HepG2 (cell line): ENCODE data around the gene NPEPL1. TPM values are rescaled to one million over a fixed set of nuclear protein-coding genes. Genes with fewer than 3 reads are reported as not detected.

ENCODE experiments used
- ATAC-seq: fragments of 200-7000 bp; cut with Tn5 transposase; 3 replicates; pipeline ENCODE4 v1.9.1; 2020; ENCODE audit warnings: mild to moderate bottlenecking, moderate library complexity
- BruUV-seq: library from RNA; stranded (reverse); fragments of 400-500 nt; replicated peaks from 2 replicates; lab custom pipeline; 2021; lab: Mats Ljungman, UMichigan
- CTCF ChIA-PET: fragments of 300-600 bp; formaldehyde crosslinking; extraction: SDS; loops from one replicate; lab custom pipeline; 2021; ENCODE audit warnings: low total read pairs, inconsistent platforms, low intra/inter-chr PET ratio; lab: Yijun Ruan, JAX
- POLR2A ChIA-PET: fragments of 350-600 bp; sonication (Branson Sonifier 250); formaldehyde crosslinking; loops from one replicate; lab custom pipeline; 2020; ENCODE audit warnings: antibody characterized with exemption, inconsistent platforms; lab: Yijun Ruan, JAX
- DNase-seq: peaks from one replicate; pipeline ENCODE4 v3.0.0-alpha.2; 2015; ENCODE audit warnings: low spot score
- FAIRE-seq: peaks from 3 replicates; lab custom pipeline; 2011; peaks lifted over from hg19 to GRCh38; lab: Jason Lieb, UNC
- H2AFZ ChIP-seq: one replicate; pipeline ENCODE4 v1.6.1; 2011; ENCODE audit warnings: low read length, inconsistent platforms
- H3K27ac ChIP-seq: fragments of 300-600 bp; 3 replicates; pipeline ENCODE4 v1.8.0; 2011; ENCODE audit warnings: mixed run types, mild to moderate bottlenecking, mixed read lengths, low read length, inconsistent platforms; ENCODE audit not compliant: insufficient read depth; ENCODE audit errors: extremely low read length
- H3K27me3 ChIP-seq, 2 experiments: fragments of 200-600 bp in 1 of 2; 2 replicates in 1 of 2; 3 replicates in 1 of 2; pipeline versions ENCODE4 v1.6.0 to v1.8.0; 2011; ENCODE audit warnings: low read length in 2 of 2, mild to moderate bottlenecking in 2 of 2, moderate library complexity in 2 of 2, inconsistent platforms in 1 of 2; ENCODE audit not compliant: insufficient read depth in 2 of 2, control insufficient read depth in 1 of 2
- H3K36me3 ChIP-seq, 2 experiments: fragments of 200-600 bp in 1 of 2; replicated peaks in 1 of 2; 2 replicates in 1 of 2; 3 replicates in 1 of 2; pipeline versions ENCODE4 v1.5.1 to v1.8.0; 2011; ENCODE audit warnings: low read length in 2 of 2, inconsistent platforms in 1 of 2; ENCODE audit not compliant: insufficient read depth in 2 of 2, control insufficient read depth in 1 of 2
- H3K4me1 ChIP-seq: 2 replicates; pipeline ENCODE4 v1.5.1; 2012; ENCODE audit warnings: low read length, inconsistent platforms; ENCODE audit not compliant: insufficient read depth
- H3K4me2 ChIP-seq: 2 replicates; pipeline ENCODE4 v1.6.0; 2011; ENCODE audit warnings: low read depth, low read length, inconsistent platforms
- H3K4me3 ChIP-seq, 3 experiments: fragments of 200-600 bp in 1 of 3; sonication (generic), shearing (Covaris generic) in 1 of 3; replicated peaks in 1 of 3; 2 replicates each; pipeline ENCODE4 v1.5.1; 2011 to 2016; ENCODE audit warnings: low read length in 3 of 3, inconsistent platforms in 2 of 3, low read depth in 2 of 3, mild to moderate bottlenecking in 2 of 3, control low read depth in 1 of 3, mixed read lengths in 1 of 3; ENCODE audit not compliant: insufficient read depth in 1 of 3
- H3K79me2 ChIP-seq: one replicate; pipeline ENCODE4 v1.6.1; 2011; ENCODE audit warnings: low read length, inconsistent platforms; ENCODE audit not compliant: insufficient read depth
- H3K9ac ChIP-seq: 2 replicates; pipeline ENCODE4 v1.6.0; 2011; ENCODE audit warnings: mild to moderate bottlenecking, low read depth, low read length, inconsistent platforms; ENCODE audit not compliant: insufficient read depth
- H3K9me3 ChIP-seq: 2 replicates; pipeline ENCODE4 v1.5.1; 2012; ENCODE audit warnings: mild to moderate bottlenecking, low read length
- H4K20me1 ChIP-seq: 2 replicates; pipeline ENCODE4 v1.6.0; 2011; ENCODE audit warnings: inconsistent platforms, mild to moderate bottlenecking, low read length, moderate library complexity; ENCODE audit not compliant: insufficient read depth
- AGO2 ChIP-seq: fragments of 200-400 bp; formaldehyde crosslinking; optimal IDR thresholded peaks from 2 replicates; pipeline ENCODE3; 2017; ENCODE audit warnings: mild to moderate bottlenecking, low read depth, low read length, moderate library complexity
- ELK4 ChIP-seq: sonication (generic); formaldehyde crosslinking; IDR thresholded peaks from 2 replicates; pipeline ENCODE4 v1.9.0; 2021; ENCODE audit warnings: missing genetic modification reagents, borderline replicate concordance
- GMEB2 ChIP-seq: IDR thresholded peaks from 2 replicates; pipeline ENCODE4 v1.6.1; 2016; ENCODE audit warnings: missing biosample characterization, missing genetic modification reagents, low read depth
- IKZF1 ChIP-seq: fragments of 450-650 bp; IDR thresholded peaks from 2 replicates; pipeline ENCODE4 v1.7.1; 2016
- JUN ChIP-seq: sonication (generic); formaldehyde crosslinking; IDR thresholded peaks from 2 replicates; pipeline ENCODE4 v1.4.0; 2020; ENCODE audit warnings: mild to moderate bottlenecking, missing genetic modification reagents
- NR0B2 ChIP-seq: sonication (generic); formaldehyde crosslinking; IDR thresholded peaks from 2 replicates; pipeline ENCODE4 v1.4.0; 2020; ENCODE audit warnings: mild to moderate bottlenecking, missing genetic modification reagents
- SP2 ChIP-seq: sonication (generic); formaldehyde crosslinking; IDR thresholded peaks from 2 replicates; pipeline ENCODE4 v1.5.1; 2020; ENCODE audit warnings: mild to moderate bottlenecking, missing genetic modification reagents
- TOPORS ChIP-seq: sonication (generic); formaldehyde crosslinking; IDR thresholded peaks from 2 replicates; pipeline ENCODE4 v1.8.0; 2023; ENCODE audit warnings: mild to moderate bottlenecking, missing genetic modification reagents
- ZNF768 ChIP-seq: sonication (generic); formaldehyde crosslinking; IDR thresholded peaks from 2 replicates; pipeline ENCODE4 v1.4.0; 2020; ENCODE audit warnings: missing genetic modification reagents
- ZSCAN21 ChIP-seq: sonication (generic); formaldehyde crosslinking; IDR thresholded peaks from 2 replicates; pipeline ENCODE4 v1.8.0; 2022; ENCODE audit warnings: mild to moderate bottlenecking, missing genetic modification reagents, moderate library complexity, borderline replicate concordance
- WGBS: methylation state at CpG from one replicate; pipeline ENCODE4 v1.1.6; 2017; ENCODE audit warnings: low lambda C conversion rate; 5-methylcytosine and 5-hydroxymethylcytosine counted together
- in situ Hi-C: cut with HindIII; loops from 2 replicates; pipeline ENCODE4 v1.10.0; 2017; ENCODE audit warnings: low pct_unique_long_range_greater_than_20kb; ENCODE audit not compliant: extremely low pct_ligation_motif_present
- intact Hi-C: fragments of 100-400 bp; cut with micrococcal nuclease; formaldehyde crosslinking; loops from one replicate; pipeline ENCODE4 v1.10.0; 2022; ENCODE audit not compliant: unreplicated experiment
- polyA plus RNA-seq, 8 experiments: library from polyadenylated mRNA; depleted of rRNA in 3 of 8; stranded (reverse) in 7 of 8; unstranded in 1 of 8; fragments of >200 nt; fragmentation: Illumina TruSeq in 4 of 8; extraction: Trizol in 4 of 8; gene quantifications; 2 replicates each; pipeline versions ENCODE4 v1.2.1 to v1.2.3, GENCODE V29; 2011 to 2016; ENCODE audit warnings: low read depth in 4 of 8, missing spikeins in 1 of 8, mixed read lengths in 1 of 8; ENCODE audit not compliant: insufficient read depth in 1 of 8
- total RNA-seq, 5 experiments: library from RNA; depleted of rRNA; stranded (reverse); fragments of >200 nt; fragmentation: Illumina TruSeq; extraction: Trizol; gene quantifications; 2 replicates each; pipeline ENCODE4 v1.2.3, GENCODE V29; 2016; ENCODE audit warnings: low read depth in 1 of 5

Gene NPEPL1
- total and polyA plus RNA-seq, 2 of the 13 experiments (the other 11 are each of a cell fraction or from before 2014, with no cell fraction given) = 4.1 to 7.5 TPM

GRCh38 chr20:58690396-58691135 is 2.0 kb upstream of the NPEPL1 start (continued):
- TF ChIP-seq TOPORS (CRISPR knock-in tag) = no peak
- TF ChIP-seq SP2 (CRISPR knock-in tag) = no peak
- TF ChIP-seq GMEB2 (CRISPR knock-in tag) = no peak
- no peak for TF ChIP-seq ZSCAN21 (CRISPR knock-in tag)
- no peak for TF ChIP-seq IKZF1
- no peak for TF ChIP-seq JUN (CRISPR knock-in tag)
- no peak for TF ChIP-seq NR0B2 (CRISPR knock-in tag)

GRCh38 chr20:58691773-58692578 is 624 bp upstream of the NPEPL1 start:
- TF ChIP-seq AGO2 = peak; percentile 65
- TF ChIP-seq ELK4 = no peak
- TF ChIP-seq ZNF768 = peak; percentile 20; the same call in 1 of the 2 replicates
- Histone ChIP-seq H3K4me3 (no peak overlapping the region), H4K20me1 (no peaks in the 10 kb centered on the region), H3K4me2 (no peak overlapping the region), H3K36me3 (peaks cover 6 to 15% of the 10 kb centered on the region in 2 experiments; a peak in 4 of 5 replicates), H3K4me1 (no peaks in the 10 kb centered on the region), H3K79me2 (no peaks in the 10 kb centered on the region), H2AFZ (no peak overlapping the region), H3K27ac (no peak overlapping the region), H3K27me3 (no peaks in the 10 kb centered on the region), H3K9me3 (no peaks in the 10 kb centered on the region), H3K9ac (no peak overlapping the region)
- DNase-seq (no peak), FAIRE-seq (no peak), ATAC-seq (no peak)
- CTCF ChIA-PET = no interaction called here
- intact Hi-C loops = no loop called here
- 98% methylated on average over 31 of the region's 31 CpGs for WGBS
- POLR2A ChIA-PET = no interaction called here
- in situ Hi-C loops = no loop called here
- TSS peak; percentile 33 for BruUV-seq
